ENCODE results near the gene DICER1. TPM values are rescaled to one million over a fixed set of nuclear protein-coding genes. Genes with fewer than 3 reads are reported as not detected.

The DICER1 gene
- total RNA-seq, 1 donor from 2014 or later, result 66.4 TPM

DNA sequence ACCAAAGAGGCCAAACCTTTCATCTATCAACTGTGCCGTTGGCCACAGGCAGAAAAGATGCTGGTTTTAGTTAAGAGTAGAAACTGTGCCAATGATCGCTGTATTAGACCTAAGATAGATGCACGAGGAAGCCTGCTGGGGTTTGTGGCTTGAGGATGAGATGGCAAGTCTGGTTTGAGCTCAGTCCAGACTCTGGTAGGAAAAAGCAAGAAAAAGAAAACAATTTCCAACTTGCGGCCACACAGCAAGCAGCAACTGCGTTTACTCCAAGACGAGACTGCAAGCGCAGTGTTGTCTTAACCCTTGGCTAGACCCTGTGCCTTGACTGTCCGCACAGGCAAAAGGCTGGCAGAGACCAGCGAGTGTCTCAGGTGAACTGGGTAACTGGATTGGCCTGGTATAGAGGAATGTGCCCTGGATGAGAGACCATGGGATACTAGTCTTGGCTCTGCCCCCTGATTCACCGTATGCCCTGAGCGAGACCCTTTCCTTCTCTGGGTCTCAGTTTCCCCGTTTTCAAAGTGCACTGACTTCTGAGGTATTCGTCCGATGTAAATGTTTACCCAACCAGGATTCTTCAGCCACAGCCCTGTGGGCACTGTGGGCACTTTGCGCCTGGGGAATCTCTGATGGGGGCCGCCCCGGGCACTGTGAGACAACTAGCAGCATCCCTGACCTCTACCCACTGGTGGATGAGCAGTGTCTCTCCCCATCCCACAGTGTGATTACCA, 113.4 kb downstream of the DICER1 start:
- peaks cover 3% of the 10 kb centered on the region for H3K27me3 ChIP-seq (ENCODE audit: low read depth)
- H3K4me1 ChIP-seq, result no peaks in the 10 kb centered on the region
- TF ChIP-seq, protein P1, sequence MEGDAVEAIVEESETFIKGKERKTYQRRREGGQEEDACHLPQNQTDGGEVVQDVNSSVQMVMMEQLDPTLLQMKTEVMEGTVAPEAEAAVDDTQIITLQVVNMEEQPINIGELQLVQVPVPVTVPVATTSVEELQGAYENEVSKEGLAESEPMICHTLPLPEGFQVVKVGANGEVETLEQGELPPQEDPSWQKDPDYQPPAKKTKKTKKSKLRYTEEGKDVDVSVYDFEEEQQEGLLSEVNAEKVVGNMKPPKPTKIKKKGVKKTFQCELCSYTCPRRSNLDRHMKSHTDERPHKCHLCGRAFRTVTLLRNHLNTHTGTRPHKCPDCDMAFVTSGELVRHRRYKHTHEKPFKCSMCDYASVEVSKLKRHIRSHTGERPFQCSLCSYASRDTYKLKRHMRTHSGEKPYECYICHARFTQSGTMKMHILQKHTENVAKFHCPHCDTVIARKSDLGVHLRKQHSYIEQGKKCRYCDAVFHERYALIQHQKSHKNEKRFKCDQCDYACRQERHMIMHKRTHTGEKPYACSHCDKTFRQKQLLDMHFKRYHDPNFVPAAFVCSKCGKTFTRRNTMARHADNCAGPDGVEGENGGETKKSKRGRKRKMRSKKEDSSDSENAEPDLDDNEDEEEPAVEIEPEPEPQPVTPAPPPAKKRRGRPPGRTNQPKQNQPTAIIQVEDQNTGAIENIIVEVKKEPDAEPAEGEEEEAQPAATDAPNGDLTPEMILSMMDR (IDR thresholded peaks at IDR 0.05), result no peak
- no peak for ATAC-seq
- no peaks in the 10 kb centered on the region for H3K36me3 ChIP-seq
- H3K27ac ChIP-seq, result no peak overlapping the region
- H3K9me3 ChIP-seq, result no peaks in the 10 kb centered on the region
- no peak overlapping the region for H3K4me3 ChIP-seq
- DNase-seq, result no peak
- intact Hi-C loops (cut with DNase I), result no loop called here

DNA sequence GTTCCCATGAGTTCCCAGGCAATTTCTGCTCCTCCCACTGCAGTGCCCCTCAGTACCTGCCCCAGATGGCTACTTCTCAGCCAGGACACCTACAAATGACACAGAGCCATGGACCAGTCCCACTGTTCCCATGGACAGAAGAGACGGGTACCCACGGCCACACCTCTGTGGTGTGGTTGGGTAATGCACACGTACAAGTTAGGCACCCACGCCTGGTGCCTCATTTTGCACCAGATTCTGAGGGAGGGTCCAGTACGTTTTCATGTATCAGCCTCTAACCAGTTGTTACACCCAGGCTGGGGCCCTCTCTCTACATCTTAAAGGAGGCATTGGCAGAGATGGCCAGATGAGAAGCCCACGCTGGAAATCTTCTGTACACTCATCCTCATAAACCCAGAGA, 114.0 kb downstream of the DICER1 start:
- no peak overlapping the region for H3K27ac ChIP-seq
- H3K36me3 ChIP-seq, result no peaks in the 10 kb centered on the region
- no peaks in the 10 kb centered on the region for H3K9me3 ChIP-seq
- H3K27me3 ChIP-seq (ENCODE audit: low read depth), result no peaks in the 10 kb centered on the region
- no peaks in the 10 kb centered on the region for H3K4me1 ChIP-seq
- no peak for DNase-seq
- intact Hi-C loops (cut with DNase I), result no loop called here
- ATAC-seq, result no peak
- H3K4me3 ChIP-seq, result no peak overlapping the region
- TF ChIP-seq, protein P1 (IDR thresholded peaks at IDR 0.05), result no peak

DNA sequence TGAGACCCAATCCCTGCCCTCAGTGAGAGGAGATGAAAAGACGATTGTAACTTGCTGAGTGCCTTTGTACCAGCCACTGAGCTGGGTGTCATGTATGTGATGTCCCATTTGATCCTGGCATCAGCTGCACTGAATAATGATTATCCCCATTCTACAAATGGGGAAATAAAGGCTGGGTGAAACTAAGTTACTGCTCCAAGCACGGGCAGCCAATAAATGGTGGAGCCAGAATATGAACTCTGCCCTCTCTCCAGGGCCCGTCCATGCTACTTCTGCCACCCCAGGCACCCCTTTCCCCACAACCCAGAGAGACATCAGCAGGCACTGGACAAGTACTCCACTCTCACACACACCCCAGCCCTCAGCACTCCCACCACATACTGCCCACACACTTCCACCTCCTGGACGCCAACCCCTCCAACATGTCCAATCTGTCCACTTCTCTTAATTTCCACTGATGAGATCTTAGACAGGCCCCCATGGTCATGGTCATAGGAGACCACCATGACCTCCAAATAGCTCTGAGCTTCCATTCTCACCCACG, 115.8 kb downstream of the DICER1 start:
- intact Hi-C loops (cut with DNase I), result no loop called here
- H3K9me3 ChIP-seq, result no peaks in the 10 kb centered on the region
- no peak overlapping the region for H3K27ac ChIP-seq
- TF ChIP-seq, protein P1 (IDR thresholded peaks at IDR 0.05), result no peak
- H3K27me3 ChIP-seq (ENCODE audit: low read depth), result no peaks in the 10 kb centered on the region
- no peak overlapping the region for H3K4me3 ChIP-seq
- DNase-seq (no peak), ATAC-seq (no peak)
- no peaks in the 10 kb centered on the region for H3K4me1 ChIP-seq
- no peaks in the 10 kb centered on the region for H3K36me3 ChIP-seq

DNA sequence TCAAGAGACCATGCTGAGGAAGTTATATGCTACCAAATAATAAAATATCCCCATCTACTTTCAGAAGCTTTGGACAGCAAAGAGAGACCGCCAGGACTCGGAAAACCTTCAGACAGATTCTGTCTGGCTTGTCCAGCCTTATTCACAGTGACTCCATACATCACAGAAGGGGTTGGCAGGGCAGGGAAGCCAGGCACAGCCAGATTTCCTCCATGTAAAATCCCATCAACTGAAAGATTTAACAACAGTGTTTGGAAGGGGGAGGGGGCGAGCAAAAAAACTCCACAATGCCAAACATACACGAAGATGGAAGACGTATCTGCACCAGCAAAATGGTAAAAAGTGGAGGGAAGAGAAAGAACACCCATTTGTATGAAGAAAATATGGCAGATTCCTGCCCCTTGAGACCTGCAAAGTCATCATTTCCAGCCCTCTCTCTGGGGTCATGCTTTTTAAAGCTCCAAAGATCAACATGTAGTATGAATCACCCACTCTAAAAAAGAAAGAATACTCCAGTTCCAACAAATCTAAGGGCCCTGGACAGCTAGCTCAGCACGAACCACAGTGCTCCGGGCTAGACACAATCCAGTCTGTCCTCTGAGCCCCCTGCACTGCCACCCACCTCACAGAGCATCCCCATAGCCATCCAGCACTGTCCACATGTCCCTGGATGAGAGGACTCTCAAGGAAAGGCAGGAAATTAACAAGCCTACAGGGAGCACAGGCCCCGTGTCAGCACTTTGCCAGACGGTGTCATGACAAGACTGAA, 116.4 kb downstream of the DICER1 start:
- no peak overlapping the region for H3K4me3 ChIP-seq
- DNase-seq, result no peak
- intact Hi-C loops (cut with DNase I), result no loop called here
- no peaks in the 10 kb centered on the region for H3K27me3 ChIP-seq (ENCODE audit: low read depth)
- no peaks in the 10 kb centered on the region for H3K9me3 ChIP-seq
- no peak overlapping the region for H3K27ac ChIP-seq
- no peaks in the 10 kb centered on the region for H3K4me1 ChIP-seq
- TF ChIP-seq, protein P1 (IDR thresholded peaks at IDR 0.05), result no peak
- no peak for ATAC-seq
- no peaks in the 10 kb centered on the region for H3K36me3 ChIP-seq

DNA sequence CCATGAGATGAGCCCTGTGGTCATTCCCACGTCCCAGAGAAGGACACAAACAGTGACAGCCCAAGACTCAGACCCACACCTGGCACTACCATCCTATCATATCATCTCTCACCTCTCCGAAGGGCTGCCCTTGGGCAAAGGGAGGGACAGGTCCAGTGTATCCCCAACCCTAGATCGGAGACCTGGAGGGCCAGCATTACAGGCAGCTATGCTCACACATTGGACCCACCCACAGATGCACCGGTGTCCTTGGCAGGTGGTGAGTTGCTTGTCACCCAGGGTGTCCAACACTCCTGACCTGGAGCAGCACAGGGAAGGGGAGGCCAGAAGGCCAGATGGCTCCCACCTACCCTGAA, 117.4 kb downstream of the DICER1 start:
- Histone ChIP-seq H3K27me3 (ENCODE audit: low read depth) (no peaks in the 10 kb centered on the region), H3K36me3 (no peaks in the 10 kb centered on the region), H3K27ac (no peak overlapping the region), H3K4me1 (no peaks in the 10 kb centered on the region), H3K4me3 (no peak overlapping the region), H3K9me3 (no peaks in the 10 kb centered on the region)
- TF ChIP-seq, protein P1 (IDR thresholded peaks at IDR 0.05), result no peak
- intact Hi-C loops (cut with DNase I), result no loop called here
- DNase-seq (no peak), ATAC-seq (no peak)
